Fibroblast of lung (primary cell): ENCODE results near the gene SHKBP1.

ENCODE experiments used
- CTCF ChIP-seq, 2 donors: IDR thresholded peaks in 1 of 2; conservative IDR thresholded peaks in 1 of 2; 1 replicate in 1 of 2; 2 replicates in 1 of 2; pipeline ENCODE4 v1.5.1; 2011 to 2012; ENCODE audit warnings: low read length in 2 of 2, control low read depth in 1 of 2, inconsistent platforms in 1 of 2, low read depth in 1 of 2, mild to moderate bottlenecking in 1 of 2
- EZH2 ChIP-seq: IDR thresholded peaks from 2 replicates; pipeline ENCODE4 v1.5.1; 2012; ENCODE audit warnings: low read length, control low read depth, mild to moderate bottlenecking; ENCODE audit errors: missing control alignments

- TF ChIP-seq CTCF (conservative IDR thresholded peaks at IDR 0.05 in 1 of 2, IDR thresholded peaks at IDR 0.05 in 1 of 2; ENCODE audit: low read depth in 1 of 2, low read length in 2 of 2) (no peak), EZH2 (no peak)
These were observed 11.6 kb downstream of the SHKBP1 start for GRCh38 chr19:40588110-40588854.
